ENCODE measurements around the gene NAA35. TPM values are rescaled to one million over a fixed set of nuclear protein-coding genes. Genes with fewer than 3 reads are reported as not detected.
A peak's percentile ranks its signal among the peaks of the same experiment; 100 is the strongest.

The NAA35 gene
- total RNA-seq, 1 donor from 2014 or later = 18.8 TPM

GRCh38 chr9:85940275-85940831, 593 bp upstream of the NAA35 start:
- Mint-ChIP-seq H3K36me3 (ENCODE audit: unreplicated experiment) (peaks cover 7% of the 10 kb centered on the region), H3K27me3 (ENCODE audit: unreplicated experiment) (peaks cover 4% of the 10 kb centered on the region), H3K4me1 (ENCODE audit: unreplicated experiment) (peaks cover 3% of the 10 kb centered on the region), H3K9me3 (ENCODE audit: unreplicated experiment) (no peaks in the 10 kb centered on the region), H3K27ac (ENCODE audit: unreplicated experiment) (peak overlapping the region; percentile 93), H3K4me3 (ENCODE audit: unreplicated experiment) (peak overlapping the region; percentile 90)
- no peak for DNase-seq (ENCODE audit: extremely low spot score, unreplicated experiment)
- TF ChIP-seq CTCF (IDR thresholded peaks at IDR 0.05) = no peak

- H3K9me3 Mint-ChIP-seq (ENCODE audit: unreplicated experiment) = no peaks in the 10 kb centered on the region
- H3K4me1 Mint-ChIP-seq (ENCODE audit: unreplicated experiment) = peaks cover 3% of the 10 kb centered on the region
- no peak for TF ChIP-seq CTCF (IDR thresholded peaks at IDR 0.05)
- peaks cover 4% of the 10 kb centered on the region for H3K27me3 Mint-ChIP-seq (ENCODE audit: unreplicated experiment)
- H3K4me3 Mint-ChIP-seq (ENCODE audit: unreplicated experiment) = peak overlapping the region; percentile 90
- no peak for DNase-seq (ENCODE audit: extremely low spot score, unreplicated experiment)
- H3K36me3 Mint-ChIP-seq (ENCODE audit: unreplicated experiment) = peaks cover 11% of the 10 kb centered on the region
- peak overlapping the region; percentile 86 for H3K27ac Mint-ChIP-seq (ENCODE audit: unreplicated experiment)
Measured at GRCh38 chr9:85941622-85941940, 635 bp downstream of the NAA35 start.

- peaks cover 15% of the 10 kb centered on the region for H3K36me3 Mint-ChIP-seq (ENCODE audit: unreplicated experiment)
- peak overlapping the region; percentile 90 for H3K4me3 Mint-ChIP-seq (ENCODE audit: unreplicated experiment)
- DNase-seq (ENCODE audit: extremely low spot score, unreplicated experiment) = no peak
- no peaks in the 10 kb centered on the region for H3K9me3 Mint-ChIP-seq (ENCODE audit: unreplicated experiment)
- H3K27ac Mint-ChIP-seq (ENCODE audit: unreplicated experiment) = peak overlapping the region; percentile 86
- H3K27me3 Mint-ChIP-seq (ENCODE audit: unreplicated experiment) = peaks cover 3% of the 10 kb centered on the region
- H3K4me1 Mint-ChIP-seq (ENCODE audit: unreplicated experiment) = peaks cover 3% of the 10 kb centered on the region
- no peak for TF ChIP-seq CTCF (IDR thresholded peaks at IDR 0.05)
Measured at GRCh38 chr9:85941966-85942912, 1.3 kb downstream of the NAA35 start.

GRCh38 chr9:85942913-85943709, 2.2 kb downstream of the NAA35 start:
- no peak for DNase-seq (ENCODE audit: extremely low spot score, unreplicated experiment)
- Mint-ChIP-seq H3K4me1 (ENCODE audit: unreplicated experiment) (peaks cover 3% of the 10 kb centered on the region), H3K36me3 (ENCODE audit: unreplicated experiment) (peaks cover 15% of the 10 kb centered on the region), H3K9me3 (ENCODE audit: unreplicated experiment) (no peaks in the 10 kb centered on the region), H3K27me3 (ENCODE audit: unreplicated experiment) (no peaks in the 10 kb centered on the region), H3K4me3 (ENCODE audit: unreplicated experiment) (no peak overlapping the region), H3K27ac (ENCODE audit: unreplicated experiment) (no peak overlapping the region)
- no peak for TF ChIP-seq CTCF (IDR thresholded peaks at IDR 0.05)

All from osteocyte (in vitro differentiated cells).